Activated T-cell treated with anti-CD3 and anti-CD28 coated beads, Interleukin-2, amount 50 U/mL, for 24 hours (primary cell): ENCODE data around the gene HIVEP2.
A peak's percentile ranks its signal among the peaks of the same experiment; 100 is the strongest.

Source experiments
- DNase-seq: peaks from one replicate; pipeline ENCODE4 v3.0.0-alpha.2; 2020
- H3K27ac Mint-ChIP-seq: 2 replicates; pipeline ENCODE4 v1.8.0; 2020; ENCODE audit warnings: mild to moderate bottlenecking, mixed read lengths
- H3K27me3 Mint-ChIP-seq: 2 replicates; pipeline ENCODE4 v1.8.0; 2020; ENCODE audit warnings: mixed read lengths
- H3K36me3 Mint-ChIP-seq: 2 replicates; pipeline ENCODE4 v1.8.0; 2020; ENCODE audit warnings: low read depth, mixed read lengths
- H3K4me1 Mint-ChIP-seq: 2 replicates; pipeline ENCODE4 v1.8.0; 2020; ENCODE audit warnings: low read depth, mixed read lengths
- H3K4me3 Mint-ChIP-seq: 2 replicates; pipeline ENCODE4 v1.8.0; 2020; ENCODE audit warnings: mild to moderate bottlenecking, moderate library complexity, mixed read lengths
- H3K9me3 Mint-ChIP-seq: 2 replicates; pipeline ENCODE4 v1.8.0; 2020; ENCODE audit warnings: mixed read lengths

Gene HIVEP2

DNA sequence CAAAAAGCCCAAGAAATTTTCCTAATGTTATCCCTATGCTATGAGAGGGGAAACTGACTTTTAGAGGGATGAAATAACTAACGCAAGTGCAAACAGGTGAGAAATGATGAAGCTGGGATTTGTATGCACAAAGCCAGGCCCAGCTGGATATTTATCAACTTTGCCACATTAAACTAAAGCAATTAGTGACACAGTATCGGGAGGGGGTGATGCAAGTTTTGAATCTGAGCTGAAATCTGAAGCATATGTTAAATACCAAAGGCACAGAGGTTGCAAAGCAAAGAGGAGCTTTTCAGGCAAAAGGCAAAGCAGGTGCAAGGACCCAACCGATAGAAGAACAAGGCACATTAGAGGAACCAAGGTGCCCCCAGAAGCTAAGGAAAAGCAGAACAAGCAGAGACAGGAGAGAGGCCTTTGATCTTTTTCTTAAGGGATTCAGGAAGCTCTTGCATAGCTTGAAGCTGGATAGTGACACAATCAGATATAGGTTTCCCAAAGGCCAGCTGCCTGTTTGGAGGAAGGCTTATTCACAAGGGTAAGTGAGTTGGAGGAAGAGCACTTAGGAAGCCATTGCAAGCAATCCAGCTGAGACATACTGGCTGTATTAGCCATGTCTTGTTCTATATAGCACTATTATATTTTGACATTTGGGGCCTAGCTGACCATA is 207.5 kb downstream of the HIVEP2 start:
- Mint-ChIP-seq H3K4me3 (no peak overlapping the region), H3K4me1 (peaks cover 9% of the 10 kb centered on the region), H3K27me3 (no peaks in the 10 kb centered on the region), H3K27ac (no peak overlapping the region), H3K9me3 (no peaks in the 10 kb centered on the region), H3K36me3 (no peaks in the 10 kb centered on the region)
- no peak for DNase-seq

DNA sequence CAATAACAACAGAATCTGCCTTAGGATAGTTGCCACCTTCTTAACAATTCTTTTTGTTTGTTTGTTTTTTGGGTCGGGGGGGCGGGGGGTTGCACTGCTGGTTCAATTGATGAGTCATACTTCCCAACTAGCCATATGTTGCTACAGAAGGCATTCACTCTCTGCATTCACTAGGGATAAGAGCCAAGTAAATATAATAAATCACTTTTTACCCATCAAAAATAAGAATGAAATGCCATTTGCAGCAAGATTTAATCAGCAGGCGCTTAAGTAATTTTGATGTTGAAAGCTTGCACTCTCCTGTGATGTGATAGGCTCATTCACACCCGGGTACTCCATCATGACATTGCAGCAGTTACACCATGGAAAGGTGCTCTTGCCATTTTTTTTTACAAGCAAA is 209.8 kb downstream of the HIVEP2 start:
- Mint-ChIP-seq H3K9me3 (no peaks in the 10 kb centered on the region), H3K27me3 (no peaks in the 10 kb centered on the region), H3K27ac (no peak overlapping the region), H3K4me3 (no peak overlapping the region), H3K36me3 (no peaks in the 10 kb centered on the region), H3K4me1 (peaks cover 16% of the 10 kb centered on the region)
- DNase-seq = no peak

DNA sequence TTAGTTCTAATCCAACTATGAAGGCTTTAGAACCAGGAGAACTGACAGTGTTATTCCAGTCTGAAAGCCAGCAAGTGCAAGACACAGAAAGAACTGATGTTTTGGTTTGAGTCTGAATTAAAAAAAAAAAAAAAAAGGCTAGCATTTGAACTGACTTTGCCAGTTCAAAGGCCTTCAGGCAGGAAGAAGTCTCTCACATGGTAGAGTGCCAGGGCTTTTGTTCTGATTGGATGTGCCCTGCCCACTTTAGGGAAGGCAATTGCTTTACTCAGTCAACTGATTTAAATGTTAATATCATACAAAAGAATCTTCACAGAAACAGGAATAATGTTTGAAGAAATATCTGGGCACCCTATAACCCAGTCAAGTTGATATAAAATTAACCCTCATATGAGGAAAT is 212.2 kb downstream of the HIVEP2 start:
- Mint-ChIP-seq H3K9me3 (no peaks in the 10 kb centered on the region), H3K4me1 (peaks cover 32% of the 10 kb centered on the region), H3K27me3 (no peaks in the 10 kb centered on the region), H3K36me3 (no peaks in the 10 kb centered on the region), H3K4me3 (no peak overlapping the region), H3K27ac (no peak overlapping the region)
- no peak for DNase-seq

DNA sequence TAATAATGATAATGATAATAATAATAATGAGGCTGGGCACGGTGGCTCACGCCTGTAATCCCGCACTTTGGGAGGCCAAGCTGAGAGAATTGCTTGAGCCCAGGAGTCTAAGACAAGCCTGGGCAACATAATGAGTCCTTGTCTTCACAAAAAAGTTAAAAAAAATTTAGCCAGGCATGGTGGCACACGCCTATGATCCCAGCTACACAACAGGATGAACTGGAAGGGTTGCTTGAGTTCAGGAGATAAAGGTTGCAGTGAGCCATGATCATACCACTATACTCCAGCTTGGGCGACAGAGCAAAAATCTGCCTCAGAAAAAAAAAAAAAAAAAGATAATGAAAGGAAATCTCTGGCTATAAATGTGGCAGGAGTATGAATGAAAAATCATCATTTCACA is 213.4 kb downstream of the HIVEP2 start:
- H3K4me3 Mint-ChIP-seq = no peak overlapping the region
- no peak for DNase-seq
- peaks cover 3% of the 10 kb centered on the region for H3K27me3 Mint-ChIP-seq
- no peaks in the 10 kb centered on the region for H3K36me3 Mint-ChIP-seq
- H3K9me3 Mint-ChIP-seq = no peaks in the 10 kb centered on the region
- no peak overlapping the region for H3K27ac Mint-ChIP-seq
- H3K4me1 Mint-ChIP-seq = peaks cover 29% of the 10 kb centered on the region

DNA sequence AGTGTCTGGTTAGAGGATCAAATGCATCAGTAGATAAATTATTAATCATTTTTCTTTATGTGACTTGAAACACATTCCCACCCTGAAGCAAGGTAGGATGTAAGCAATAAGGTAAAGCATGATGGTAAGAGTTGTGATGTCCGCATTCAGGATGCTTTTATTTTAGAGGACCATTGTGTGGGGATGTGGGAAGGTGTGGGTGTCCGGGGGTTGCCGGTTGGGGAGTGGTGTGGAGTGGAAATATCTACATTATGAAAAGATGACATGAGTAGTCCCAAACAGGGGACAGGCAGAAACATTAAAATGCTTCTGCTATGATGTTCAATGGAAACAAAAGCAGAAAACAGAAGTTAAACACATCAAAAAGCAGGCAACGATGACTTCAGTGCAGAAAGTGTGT is 215.4 kb downstream of the HIVEP2 start:
- no peak overlapping the region for H3K27ac Mint-ChIP-seq

DNA sequence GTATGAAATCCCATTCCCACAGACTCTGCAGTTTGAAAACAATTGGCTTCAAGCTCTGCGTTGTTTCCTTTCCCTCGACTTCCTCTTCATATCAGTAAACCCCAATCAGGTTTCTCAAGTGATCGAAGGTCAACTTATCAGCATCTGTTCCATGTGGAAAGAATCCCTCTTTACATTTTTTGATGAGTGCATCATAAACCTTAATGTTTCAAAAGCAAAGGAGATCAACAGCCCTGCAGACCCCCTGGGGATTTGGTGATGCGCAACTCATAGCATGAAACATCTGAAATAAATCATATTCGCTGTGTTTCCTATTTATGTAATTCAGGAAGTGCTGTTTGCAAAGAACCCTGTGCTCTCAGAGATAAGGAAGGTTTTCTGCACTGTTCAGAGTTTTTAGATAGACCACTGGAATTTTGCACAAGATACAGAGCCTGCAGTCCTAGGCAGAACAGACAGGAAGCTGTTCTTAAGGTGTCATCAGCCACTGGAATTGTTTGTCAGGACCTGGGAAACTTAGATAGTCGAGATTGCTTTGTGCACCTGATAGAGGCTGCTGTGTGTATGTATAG is 216.0 kb downstream of the HIVEP2 start:
- H3K9me3 Mint-ChIP-seq = no peaks in the 10 kb centered on the region
- DNase-seq = no peak
- peaks cover 34% of the 10 kb centered on the region for H3K4me1 Mint-ChIP-seq
- peak overlapping the region; percentile 26 for H3K4me3 Mint-ChIP-seq
- H3K27me3 Mint-ChIP-seq = peaks cover 3% of the 10 kb centered on the region
- no peak overlapping the region for H3K27ac Mint-ChIP-seq
- H3K36me3 Mint-ChIP-seq = no peaks in the 10 kb centered on the region

More for the DNA sequence above, 215.4 kb downstream of the HIVEP2 start:
- peaks cover 3% of the 10 kb centered on the region for H3K27me3 Mint-ChIP-seq
- peaks cover 34% of the 10 kb centered on the region for H3K4me1 Mint-ChIP-seq
- H3K36me3 Mint-ChIP-seq = no peaks in the 10 kb centered on the region
- H3K9me3 Mint-ChIP-seq = no peaks in the 10 kb centered on the region
- no peak overlapping the region for H3K4me3 Mint-ChIP-seq
- DNase-seq = no peak

DNA sequence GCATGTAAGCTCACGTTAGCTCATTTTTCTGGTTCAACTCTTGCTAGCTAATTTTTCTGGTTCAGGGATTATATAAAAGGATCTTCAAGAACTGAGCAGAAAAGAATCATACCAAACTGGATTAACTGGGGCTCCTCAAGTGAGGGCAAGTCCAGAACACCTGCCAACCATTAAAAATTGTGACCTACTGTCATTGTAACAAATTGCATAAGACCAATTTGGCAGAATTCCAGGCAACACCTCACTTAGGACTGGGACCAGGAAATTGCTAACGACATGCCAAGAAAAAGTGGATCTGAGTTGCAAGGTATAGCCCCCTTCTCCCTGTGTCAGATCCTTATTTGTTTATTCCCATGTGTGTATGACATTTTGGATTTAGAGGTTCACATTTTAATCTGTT is 216.6 kb downstream of the HIVEP2 start:
- H3K27ac Mint-ChIP-seq = no peak overlapping the region
- H3K9me3 Mint-ChIP-seq = no peaks in the 10 kb centered on the region
- H3K4me1 Mint-ChIP-seq = peaks cover 34% of the 10 kb centered on the region
- no peaks in the 10 kb centered on the region for H3K36me3 Mint-ChIP-seq
- DNase-seq = no peak
- H3K4me3 Mint-ChIP-seq = no peak overlapping the region
- H3K27me3 Mint-ChIP-seq = peaks cover 3% of the 10 kb centered on the region

DNA sequence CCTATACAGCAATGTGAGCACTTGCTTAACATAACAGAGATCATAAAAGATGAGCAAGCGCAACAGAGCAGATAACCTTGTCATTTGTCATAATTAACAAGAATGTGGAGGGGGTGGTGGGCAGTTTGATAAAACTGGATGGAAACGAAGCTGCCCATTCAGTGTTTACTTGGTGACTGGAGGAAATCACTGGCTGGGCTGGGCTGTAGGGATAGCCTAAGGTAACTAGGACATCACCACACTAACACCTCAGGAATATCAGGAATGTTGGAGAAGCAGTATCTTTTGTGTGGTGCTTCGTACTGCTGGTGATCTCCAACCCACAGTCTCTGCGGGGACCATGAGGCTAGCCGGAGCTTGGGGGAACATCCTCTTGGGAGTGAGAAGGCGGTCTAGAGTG is 218.4 kb downstream of the HIVEP2 start:
- H3K4me3 Mint-ChIP-seq = no peak overlapping the region
- no peaks in the 10 kb centered on the region for H3K36me3 Mint-ChIP-seq
- no peaks in the 10 kb centered on the region for H3K9me3 Mint-ChIP-seq
- H3K27ac Mint-ChIP-seq = no peak overlapping the region
- peaks cover 3% of the 10 kb centered on the region for H3K27me3 Mint-ChIP-seq
- no peak for DNase-seq
- H3K4me1 Mint-ChIP-seq = peaks cover 26% of the 10 kb centered on the region

DNA sequence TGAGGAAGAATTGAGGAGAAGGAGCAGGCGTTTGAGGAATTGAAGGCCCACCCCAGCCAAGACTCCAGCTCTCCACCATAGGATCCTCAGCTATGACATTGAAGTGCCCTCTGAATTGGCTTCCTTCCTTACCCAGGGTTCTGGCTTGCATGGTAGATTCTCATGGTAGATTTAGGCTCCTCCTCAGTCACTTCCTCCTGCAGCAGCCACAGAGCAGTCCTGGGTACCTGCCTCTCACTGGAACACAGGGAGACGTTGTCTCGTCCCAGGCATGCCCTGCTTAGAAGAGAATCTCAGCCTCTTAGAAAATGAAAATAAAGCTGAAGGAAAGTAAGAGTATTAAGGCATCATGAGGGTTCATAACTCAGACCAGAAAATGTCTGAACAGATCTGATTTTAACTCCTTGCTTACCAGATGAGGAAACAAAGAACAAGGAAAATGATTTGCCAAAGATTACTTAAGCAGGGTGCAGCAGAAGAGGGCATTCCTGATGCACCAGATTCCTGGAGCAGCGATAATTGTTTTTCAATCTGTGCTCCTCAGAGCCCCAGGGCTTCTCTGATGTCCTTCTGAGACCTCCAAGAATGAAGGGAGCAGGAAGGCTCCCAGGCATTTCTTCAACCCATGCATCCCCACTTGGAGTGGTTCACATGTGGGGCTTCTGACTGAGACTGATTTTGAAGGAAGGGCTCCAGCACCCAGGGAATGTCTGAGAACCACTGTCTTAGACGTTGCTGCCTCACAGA is 219.8 kb downstream of the HIVEP2 start:
- Mint-ChIP-seq H3K27me3 (peaks cover 3% of the 10 kb centered on the region), H3K27ac (no peak overlapping the region), H3K36me3 (no peaks in the 10 kb centered on the region), H3K4me3 (no peak overlapping the region), H3K9me3 (peaks cover 2% of the 10 kb centered on the region), H3K4me1 (peaks cover 23% of the 10 kb centered on the region)
- DNase-seq = no peak

DNA sequence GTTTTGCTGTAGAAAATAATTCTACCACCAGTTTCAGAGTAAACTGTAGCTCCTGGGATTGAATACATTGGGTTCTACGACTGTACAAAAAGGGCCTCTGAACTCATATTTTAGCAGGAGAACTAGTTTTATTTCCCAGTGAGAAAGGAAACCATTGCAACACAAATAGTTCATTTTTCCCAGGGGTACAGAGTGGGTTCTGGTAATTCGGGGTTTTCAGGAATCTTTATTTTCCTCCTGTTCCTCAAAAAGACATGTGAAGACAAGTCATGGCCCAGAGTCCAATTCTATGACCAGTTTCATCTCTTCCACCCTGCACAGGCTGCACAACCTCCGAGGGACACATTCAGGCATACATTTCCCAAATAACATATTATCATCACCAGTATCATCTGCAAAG is 222.1 kb downstream of the HIVEP2 start:
- Mint-ChIP-seq H3K9me3 (peaks cover 17% of the 10 kb centered on the region), H3K27me3 (peaks cover 3% of the 10 kb centered on the region), H3K27ac (no peak overlapping the region), H3K4me3 (no peak overlapping the region), H3K36me3 (no peaks in the 10 kb centered on the region), H3K4me1 (peaks cover 4% of the 10 kb centered on the region)
- no peak for DNase-seq

DNA sequence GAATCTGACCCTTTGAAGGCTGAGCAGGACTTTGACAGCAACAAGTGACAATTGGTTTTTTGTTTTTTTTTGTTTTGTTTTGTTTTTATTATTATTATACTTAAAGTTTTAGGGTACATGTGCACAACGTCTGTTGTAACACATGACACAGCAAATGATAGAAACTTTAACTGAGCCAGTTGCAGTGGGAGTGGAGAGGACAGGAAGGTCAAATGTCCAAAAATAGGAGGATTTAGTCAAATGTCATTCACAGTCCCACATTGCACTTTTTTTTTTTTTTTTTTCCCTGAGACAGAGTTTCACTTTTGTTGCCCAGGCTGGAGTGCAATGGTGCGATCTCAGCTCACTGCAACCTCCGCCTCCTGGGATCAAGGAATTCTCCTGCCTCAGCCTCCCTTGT is 223.0 kb downstream of the HIVEP2 start:
- no peak for DNase-seq

DNA sequence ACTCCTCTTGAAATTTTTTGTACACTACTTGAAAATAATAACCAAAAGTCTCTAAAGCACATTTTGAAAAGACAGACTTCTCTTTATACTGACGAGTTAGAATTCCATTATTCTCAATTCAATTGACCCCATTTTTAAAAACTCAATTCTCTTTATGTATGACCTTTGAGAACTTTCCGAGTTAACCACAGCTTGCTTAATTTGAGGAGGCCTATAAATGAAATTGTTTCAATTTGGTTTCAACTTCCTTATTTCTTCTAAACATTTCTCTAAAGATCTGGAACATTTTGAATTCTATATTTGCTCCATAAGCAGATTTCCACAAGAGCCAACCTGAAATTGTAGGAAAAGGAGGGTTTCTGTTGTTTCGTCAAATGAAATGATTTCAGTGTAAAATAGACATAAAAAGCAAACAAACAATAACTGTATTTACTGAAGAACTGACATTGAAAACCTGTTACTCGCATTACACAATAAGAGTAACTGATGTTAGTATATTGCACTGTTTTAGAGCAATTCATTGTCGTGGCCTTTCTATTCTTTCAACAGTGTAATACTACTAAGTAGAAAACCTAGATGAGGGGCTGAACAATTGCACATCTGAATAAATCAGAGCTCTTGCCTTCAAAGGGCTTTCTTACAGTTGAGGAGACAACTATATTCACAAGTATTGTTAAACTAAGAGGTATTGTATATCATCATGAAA is 223.6 kb downstream of the HIVEP2 start:
- H3K36me3 Mint-ChIP-seq = no peaks in the 10 kb centered on the region
- no peak overlapping the region for H3K27ac Mint-ChIP-seq
- no peak overlapping the region for H3K4me3 Mint-ChIP-seq
- no peak for DNase-seq
- H3K27me3 Mint-ChIP-seq = no peaks in the 10 kb centered on the region
- H3K9me3 Mint-ChIP-seq = peaks cover 17% of the 10 kb centered on the region
- H3K4me1 Mint-ChIP-seq = peaks cover 4% of the 10 kb centered on the region

More for the DNA sequence above, 223.0 kb downstream of the HIVEP2 start:
- H3K27me3 Mint-ChIP-seq = peaks cover 3% of the 10 kb centered on the region
- H3K36me3 Mint-ChIP-seq = no peaks in the 10 kb centered on the region
- H3K9me3 Mint-ChIP-seq = peaks cover 17% of the 10 kb centered on the region
- H3K27ac Mint-ChIP-seq = no peak overlapping the region
- H3K4me3 Mint-ChIP-seq = no peak overlapping the region
- H3K4me1 Mint-ChIP-seq = peaks cover 4% of the 10 kb centered on the region

DNA sequence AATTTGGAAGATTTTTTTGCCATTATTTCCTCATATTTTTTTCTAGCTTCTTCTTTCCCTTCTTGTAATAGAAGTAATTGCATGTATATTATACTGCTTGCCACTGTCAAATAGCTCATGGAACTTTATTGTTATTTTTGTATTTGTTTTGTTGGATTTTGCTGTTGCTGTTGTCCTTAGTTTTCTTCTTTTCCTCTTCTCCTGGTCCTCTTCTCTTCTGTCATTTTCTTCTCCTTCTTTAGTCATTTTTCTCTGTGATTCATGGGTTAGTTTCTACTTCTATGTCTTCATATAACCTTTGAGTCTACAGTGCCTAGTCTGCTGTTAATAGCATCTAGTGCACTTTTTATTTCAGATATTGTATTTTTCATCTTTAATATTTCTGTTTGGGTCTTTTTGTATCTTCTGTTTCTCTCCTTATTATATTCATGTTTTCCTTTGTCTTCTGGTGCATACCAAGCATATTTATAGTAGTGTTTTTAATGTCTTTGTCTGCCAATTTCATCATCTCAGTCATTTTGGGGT is 226.2 kb downstream of the HIVEP2 start:
- Mint-ChIP-seq H3K4me1 (peaks cover 6% of the 10 kb centered on the region), H3K4me3 (no peak overlapping the region), H3K27ac (no peak overlapping the region), H3K9me3 (peaks cover 17% of the 10 kb centered on the region), H3K27me3 (no peaks in the 10 kb centered on the region), H3K36me3 (no peaks in the 10 kb centered on the region)
- DNase-seq = no peak

DNA sequence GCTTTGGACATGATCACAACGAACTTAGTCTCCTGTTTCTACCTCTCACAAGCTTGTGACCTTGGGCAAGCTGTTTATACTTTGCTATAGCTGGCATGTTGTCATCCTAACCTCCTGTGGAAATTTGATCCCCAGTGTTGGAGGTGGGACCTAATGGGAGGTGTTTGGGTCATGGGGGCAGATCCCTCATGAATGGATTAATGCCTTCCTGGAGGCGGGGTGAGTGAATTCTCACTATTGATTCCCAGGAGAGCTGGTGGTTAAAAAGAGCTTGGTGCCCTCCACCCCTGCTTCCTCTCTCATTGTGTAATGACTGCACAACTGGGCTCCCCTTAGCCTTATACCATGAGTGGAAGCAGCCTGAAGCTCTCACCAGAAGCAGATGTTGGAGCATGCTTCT is 228.9 kb downstream of the HIVEP2 start:
- Mint-ChIP-seq H3K4me1 (peaks cover 6% of the 10 kb centered on the region), H3K27ac (no peak overlapping the region), H3K36me3 (no peaks in the 10 kb centered on the region), H3K9me3 (peaks cover 17% of the 10 kb centered on the region), H3K27me3 (no peaks in the 10 kb centered on the region), H3K4me3 (no peak overlapping the region)
- DNase-seq = no peak
